Gastroesophageal sphincter (tissue), 3 donors: ENCODE measurements around the gene BRINP3.

Source experiments
- EP300 ChIP-seq: sonication (generic); formaldehyde crosslinking; IDR thresholded peaks from one replicate; pipeline ENCODE4 v1.6.1; 2017; ENCODE audit warnings: antibody characterized with exemption, mild to moderate bottlenecking
- POLR2A ChIP-seq, 2 donors: fragments of 450-650 bp; IDR thresholded peaks; one replicate each; pipeline ENCODE4 v1.6.1; 2017; ENCODE audit warnings: antibody characterized with exemption in 2 of 2, mild to moderate bottlenecking in 2 of 2, moderate library complexity in 1 of 2
- POLR2AphosphoS5 ChIP-seq: sonication (generic); formaldehyde crosslinking; IDR thresholded peaks from one replicate; pipeline ENCODE4 v1.6.1; 2017; ENCODE audit warnings: antibody characterized with exemption
- TF ChIP-seq, protein P1 (sequence below), 4 experiments: fragments of 200-600 bp in 2 of 4; fragments of 450-650 bp in 2 of 4; sonication (generic) in 1 of 4; IDR thresholded peaks; one replicate each; pipeline ENCODE4 v1.5.1; 2017 to 2019; ENCODE audit warnings: antibody characterized with exemption in 4 of 4, mild to moderate bottlenecking in 2 of 4, moderate library complexity in 2 of 4

DNA sequence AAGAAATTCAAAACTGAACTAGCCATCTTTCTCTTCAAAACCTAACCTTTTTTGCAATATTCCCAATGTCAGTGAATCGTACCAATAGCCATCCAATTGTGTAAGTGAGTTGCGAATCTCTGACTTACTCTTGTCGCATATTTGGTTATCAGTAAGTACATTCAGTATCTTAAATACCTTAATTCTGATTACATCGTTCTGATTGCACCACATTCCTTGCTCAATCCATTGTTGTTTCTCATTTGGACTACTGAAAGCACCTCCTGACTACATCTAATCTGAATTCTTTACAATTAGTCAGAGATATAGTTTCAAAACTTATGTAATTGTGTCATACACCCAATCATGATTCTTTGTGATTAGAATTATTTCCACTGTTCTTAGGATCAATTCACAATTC lies 16.8 kb upstream of the BRINP3 start:
- TF ChIP-seq, protein P1, sequence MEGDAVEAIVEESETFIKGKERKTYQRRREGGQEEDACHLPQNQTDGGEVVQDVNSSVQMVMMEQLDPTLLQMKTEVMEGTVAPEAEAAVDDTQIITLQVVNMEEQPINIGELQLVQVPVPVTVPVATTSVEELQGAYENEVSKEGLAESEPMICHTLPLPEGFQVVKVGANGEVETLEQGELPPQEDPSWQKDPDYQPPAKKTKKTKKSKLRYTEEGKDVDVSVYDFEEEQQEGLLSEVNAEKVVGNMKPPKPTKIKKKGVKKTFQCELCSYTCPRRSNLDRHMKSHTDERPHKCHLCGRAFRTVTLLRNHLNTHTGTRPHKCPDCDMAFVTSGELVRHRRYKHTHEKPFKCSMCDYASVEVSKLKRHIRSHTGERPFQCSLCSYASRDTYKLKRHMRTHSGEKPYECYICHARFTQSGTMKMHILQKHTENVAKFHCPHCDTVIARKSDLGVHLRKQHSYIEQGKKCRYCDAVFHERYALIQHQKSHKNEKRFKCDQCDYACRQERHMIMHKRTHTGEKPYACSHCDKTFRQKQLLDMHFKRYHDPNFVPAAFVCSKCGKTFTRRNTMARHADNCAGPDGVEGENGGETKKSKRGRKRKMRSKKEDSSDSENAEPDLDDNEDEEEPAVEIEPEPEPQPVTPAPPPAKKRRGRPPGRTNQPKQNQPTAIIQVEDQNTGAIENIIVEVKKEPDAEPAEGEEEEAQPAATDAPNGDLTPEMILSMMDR (IDR thresholded peaks at IDR 0.05) = no peak
- no peak for TF ChIP-seq POLR2AphosphoS5
- no peak for TF ChIP-seq POLR2A (IDR thresholded peaks at IDR 0.05)
- no peak for TF ChIP-seq EP300
